Stomach (tissue), 9 donors: ENCODE results near the gene MTR. TPM values are rescaled to one million over a fixed set of nuclear protein-coding genes. Genes with fewer than 3 reads are reported as not detected.

Experiments used
- DNase-seq, 2 donors: peaks; one replicate each; pipeline versions ENCODE4 v3.0.0 to v3.0.0-alpha.2; 2013 to 2019
- H3K27ac ChIP-seq, 5 donors: fragments of 200-600 bp in 4 of 5; sonication (generic) in 4 of 5; one replicate each; pipeline ENCODE4 v1.5.1; 2013 to 2019; ENCODE audit warnings: mild to moderate bottlenecking in 1 of 5, moderate library complexity in 1 of 5
- H3K27me3 ChIP-seq, 3 donors: fragments of 200-600 bp; sonication (generic); one replicate each; pipeline ENCODE4 v1.5.1; 2017 to 2019; ENCODE audit warnings: mixed run types in 1 of 3
- H3K36me3 ChIP-seq, 4 donors: fragments of 200-600 bp; sonication (generic); 1 replicate in 3 of 4; 2 replicates in 1 of 4; pipeline ENCODE4 v1.5.1; 2016 to 2019
- H3K4me1 ChIP-seq, 4 donors: fragments of 200-600 bp; sonication (generic); one replicate each; pipeline ENCODE4 v1.5.1; 2016 to 2019
- H3K4me3 ChIP-seq, 4 donors: fragments of 200-600 bp; sonication (generic) in 3 of 4; one replicate each; pipeline ENCODE4 v1.5.1; 2016 to 2019; ENCODE audit warnings: mild to moderate bottlenecking in 1 of 4
- H3K9me3 ChIP-seq, 4 donors: fragments of 200-600 bp; sonication (generic); one replicate each; pipeline ENCODE4 v1.5.1; 2016 to 2019
- EP300 ChIP-seq: sonication (generic); formaldehyde crosslinking; IDR thresholded peaks from one replicate; pipeline ENCODE4 v1.6.1; 2017; ENCODE audit warnings: antibody characterized with exemption
- POLR2A ChIP-seq, 4 donors: fragments of 450-650 bp; IDR thresholded peaks; one replicate each; pipeline ENCODE4 v1.6.1; 2016; ENCODE audit warnings: antibody characterized with exemption in 4 of 4, control low read depth in 2 of 4, mild to moderate bottlenecking in 1 of 4, moderate library complexity in 1 of 4
- POLR2AphosphoS5 ChIP-seq, 3 donors: sonication (generic); formaldehyde crosslinking; IDR thresholded peaks; one replicate each; pipeline ENCODE4 v1.6.1; 2016; ENCODE audit warnings: antibody characterized with exemption in 3 of 3
- WGBS, 5 donors: extraction: QIAGEN DNeasy Blood & Tissue Kit in 3 of 5; methylation state at CpG; one replicate each; pipeline versions ENCODE4 v1.1.5 to v1.1.7; 2013 to 2018; 5-methylcytosine and 5-hydroxymethylcytosine counted together
- intact Hi-C: fragments of 100-400 bp; cut with DNase I; formaldehyde crosslinking; loops from one replicate; pipeline ENCODE4 v1.15.1; 2023; ENCODE audit warnings: low total_unique reads
- polyA plus RNA-seq, 3 donors: library from polyadenylated mRNA; stranded (reverse); fragments of 200-250 nt; gene quantifications; one replicate each; pipeline ENCODE4 v1.2.3, GENCODE V29; 2013
- total RNA-seq, 5 donors: library from RNA; depleted of rRNA; stranded (reverse); fragments of >200 nt; gene quantifications; one replicate each; pipeline versions ENCODE4 v1.1.0 to v1.2.3, GENCODE V29; 2014 to 2016
- TF ChIP-seq, protein P1 (sequence below), 7 experiments: fragments of 450-650 bp in 4 of 7; fragments of 200-600 bp in 3 of 7; sonication (generic) in 3 of 7; IDR thresholded peaks; one replicate each; pipeline ENCODE4 v1.5.1; 2016 to 2019; ENCODE audit warnings: antibody characterized with exemption in 7 of 7, control low read depth in 2 of 7, mild to moderate bottlenecking in 1 of 7
- donor health status: healthy with polysubstance abuse.
- donor health status: Bipolar disorder and iron deficiency.
- donor health status: healthy.

The MTR gene
- total and polyA plus RNA-seq, 8 donors, result 3.1 to 57.3 (median 23.6) TPM

DNA sequence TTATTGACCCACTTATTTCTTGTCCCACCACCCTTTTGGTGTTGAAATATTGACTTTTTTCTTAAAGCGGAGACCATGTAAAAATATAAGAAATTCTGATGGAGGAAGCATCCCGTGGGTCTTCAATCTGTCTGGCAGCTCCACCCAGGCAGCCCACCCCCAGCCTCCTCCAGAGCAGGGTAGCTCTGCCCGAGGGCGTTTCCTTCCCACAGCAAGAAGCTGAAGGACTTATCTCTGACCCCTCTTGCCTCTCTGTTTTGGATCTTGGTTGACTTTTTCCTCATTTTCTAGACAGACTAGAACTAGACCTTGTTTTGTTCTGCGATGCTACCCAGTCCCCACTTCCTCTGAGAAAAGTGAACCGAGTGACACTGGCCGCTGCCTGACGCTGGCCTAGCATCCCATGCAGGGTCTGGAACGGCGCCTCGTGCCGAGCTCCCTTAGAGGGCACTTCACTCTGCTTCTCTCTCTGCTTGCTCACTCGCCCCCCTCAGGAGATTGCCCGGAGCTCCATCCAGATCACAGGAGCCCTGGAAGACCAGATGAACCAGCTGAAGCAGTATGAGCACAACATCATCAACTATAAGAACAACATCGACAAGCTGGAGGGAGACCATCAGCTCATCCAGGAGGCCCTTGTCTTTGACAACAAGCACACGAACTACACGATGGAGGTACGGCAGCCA is 40.4 kb upstream of the MTR start:
- Histone ChIP-seq H3K4me3 (no peak overlapping the region), H3K9me3 (no peaks in the 10 kb centered on the region), H3K27me3 (no peaks in the 10 kb centered on the region), H3K4me1 (peaks cover 0 to 13% (median 0%) of the 10 kb centered on the region in 4 donors), H3K27ac (no peak overlapping the region), H3K36me3 (peaks cover 0 to 13% (median 5%) of the 10 kb centered on the region in 4 donors)
- no peak for TF ChIP-seq EP300
- no peak for TF ChIP-seq POLR2AphosphoS5 (IDR thresholded peaks at IDR 0.05)
- TF ChIP-seq, protein P1, sequence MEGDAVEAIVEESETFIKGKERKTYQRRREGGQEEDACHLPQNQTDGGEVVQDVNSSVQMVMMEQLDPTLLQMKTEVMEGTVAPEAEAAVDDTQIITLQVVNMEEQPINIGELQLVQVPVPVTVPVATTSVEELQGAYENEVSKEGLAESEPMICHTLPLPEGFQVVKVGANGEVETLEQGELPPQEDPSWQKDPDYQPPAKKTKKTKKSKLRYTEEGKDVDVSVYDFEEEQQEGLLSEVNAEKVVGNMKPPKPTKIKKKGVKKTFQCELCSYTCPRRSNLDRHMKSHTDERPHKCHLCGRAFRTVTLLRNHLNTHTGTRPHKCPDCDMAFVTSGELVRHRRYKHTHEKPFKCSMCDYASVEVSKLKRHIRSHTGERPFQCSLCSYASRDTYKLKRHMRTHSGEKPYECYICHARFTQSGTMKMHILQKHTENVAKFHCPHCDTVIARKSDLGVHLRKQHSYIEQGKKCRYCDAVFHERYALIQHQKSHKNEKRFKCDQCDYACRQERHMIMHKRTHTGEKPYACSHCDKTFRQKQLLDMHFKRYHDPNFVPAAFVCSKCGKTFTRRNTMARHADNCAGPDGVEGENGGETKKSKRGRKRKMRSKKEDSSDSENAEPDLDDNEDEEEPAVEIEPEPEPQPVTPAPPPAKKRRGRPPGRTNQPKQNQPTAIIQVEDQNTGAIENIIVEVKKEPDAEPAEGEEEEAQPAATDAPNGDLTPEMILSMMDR (IDR thresholded peaks at IDR 0.05), result no peak
- TF ChIP-seq POLR2A (IDR thresholded peaks at IDR 0.05), result no peak
- no peak for DNase-seq
- intact Hi-C loops, result loop anchor here (10.0 kb wide), 1 partner anchor 810 kb away; no protein-coding TSS in a partner anchor
- WGBS, 5 donors, result 84 to 90% (median 87%) methylated on average over 18 of the region's 18 CpGs

DNA sequence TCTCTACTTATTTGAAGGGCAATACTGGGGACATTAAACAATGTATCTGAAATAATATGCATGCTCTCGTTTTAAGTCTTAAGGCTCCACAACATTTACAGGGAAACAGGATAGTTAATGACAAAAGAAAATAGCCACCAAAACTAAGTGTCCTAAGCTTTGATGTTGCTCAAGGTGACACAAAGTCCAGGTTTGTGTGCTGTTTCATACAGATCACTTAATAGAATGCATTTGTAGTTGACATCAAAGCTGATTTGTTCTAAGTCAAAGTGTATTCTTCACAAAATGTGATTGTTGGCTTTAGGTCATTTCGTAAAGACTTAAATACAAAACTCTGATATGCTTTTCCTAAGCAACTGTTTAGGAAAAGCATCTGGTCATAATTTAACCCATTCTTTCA is 37.5 kb upstream of the MTR start:
- no peak for DNase-seq
- Histone ChIP-seq H3K4me3 (no peak overlapping the region), H3K36me3 (peaks cover 0 to 10% (median 5%) of the 10 kb centered on the region in 4 donors), H3K27ac (no peak overlapping the region), H3K27me3 (no peaks in the 10 kb centered on the region), H3K9me3 (no peaks in the 10 kb centered on the region), H3K4me1 (peaks cover 0 to 13% (median 0%) of the 10 kb centered on the region in 4 donors)
- intact Hi-C loops, result loop anchor here (10.0 kb wide), 1 partner anchor 807 kb away; no protein-coding TSS in a partner anchor
- no peak for TF ChIP-seq POLR2AphosphoS5 (IDR thresholded peaks at IDR 0.05)
- TF ChIP-seq POLR2A (IDR thresholded peaks at IDR 0.05), result no peak
- 75 to 88% (median 82%) methylated on average over 2 of the region's 2 CpGs for WGBS, 5 donors

DNA sequence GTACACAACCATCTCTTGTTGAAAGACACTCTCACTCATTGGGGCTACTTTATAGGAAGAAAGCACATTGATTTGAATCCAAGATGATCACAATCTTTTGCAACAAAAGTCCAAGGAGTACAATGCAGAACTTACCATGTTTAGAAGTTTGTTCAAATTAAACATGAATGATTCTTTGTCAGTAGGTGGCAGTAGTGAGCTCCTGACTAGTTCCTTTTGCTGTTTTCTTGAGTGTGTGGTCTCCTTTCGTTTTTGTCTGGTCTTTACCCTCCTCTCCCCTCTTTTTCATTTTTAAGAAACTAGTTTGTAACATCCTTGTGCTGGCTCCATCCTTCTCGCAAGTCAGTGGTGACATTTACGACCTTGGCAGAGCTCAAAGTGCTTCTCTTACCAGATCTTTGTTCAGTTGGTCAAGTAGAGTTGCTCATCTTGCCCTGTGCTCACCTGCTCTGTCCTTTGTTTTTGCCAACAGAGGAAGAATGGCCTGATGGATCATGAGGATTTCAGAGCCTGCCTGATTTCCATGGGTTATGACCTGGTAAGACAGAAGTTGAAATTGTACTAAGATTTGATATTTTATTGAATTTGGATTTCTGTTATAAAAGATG is 35.7 kb upstream of the MTR start:
- Histone ChIP-seq H3K4me3 (no peak overlapping the region), H3K9me3 (no peaks in the 10 kb centered on the region), H3K36me3 (peaks cover 0 to 18% (median 5%) of the 10 kb centered on the region in 4 donors), H3K27ac (no peak overlapping the region), H3K27me3 (no peaks in the 10 kb centered on the region), H3K4me1 (peaks cover 0 to under 1% (median 0%) of the 10 kb centered on the region in 4 donors)
- intact Hi-C loops, result loop anchor here (10.0 kb wide), 1 partner anchor 805 kb away; no protein-coding TSS in a partner anchor
- no peak for TF ChIP-seq POLR2AphosphoS5 (IDR thresholded peaks at IDR 0.05)
- TF ChIP-seq, protein P1 (IDR thresholded peaks at IDR 0.05), result peak in 4 of 7 experiments; percentile 39 to 62 (median 49)
- peak in 1 of 2 donors; percentile 65 for DNase-seq
- WGBS, 5 donors, result 32 to 46% (median 40%) methylated on average over 3 of the region's 3 CpGs

DNA sequence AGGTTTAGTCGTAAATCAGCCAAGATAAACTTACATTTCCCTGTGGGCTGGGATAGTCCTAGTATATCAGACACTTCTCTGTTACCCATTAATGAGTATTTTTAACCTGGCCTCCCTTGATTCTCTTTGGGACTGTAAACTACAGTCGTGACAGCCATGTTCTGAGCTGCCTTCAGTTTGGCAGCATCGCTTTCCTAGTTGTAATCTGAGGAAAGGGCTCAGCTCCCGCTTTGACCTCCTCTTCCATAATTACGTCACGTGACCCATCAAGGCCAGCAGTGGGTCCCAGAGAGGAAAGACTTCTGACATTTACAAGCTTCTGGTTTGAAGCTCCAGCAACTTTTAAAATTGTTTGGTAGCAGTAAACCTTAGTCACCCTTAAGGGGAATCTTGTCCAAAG is 34.6 kb upstream of the MTR start:
- H3K27ac ChIP-seq, result no peak overlapping the region
- no peaks in the 10 kb centered on the region for H3K27me3 ChIP-seq
- H3K9me3 ChIP-seq, result no peaks in the 10 kb centered on the region
- intact Hi-C loops, result no loop called here
- no peak overlapping the region for H3K4me3 ChIP-seq
- H3K36me3 ChIP-seq, result peaks cover 0 to 18% (median 0%) of the 10 kb centered on the region in 4 donors
- no peak for DNase-seq
- TF ChIP-seq POLR2AphosphoS5 (IDR thresholded peaks at IDR 0.05) (no peak), POLR2A (IDR thresholded peaks at IDR 0.05) (no peak), EP300 (no peak)
- TF ChIP-seq, protein P1 (IDR thresholded peaks at IDR 0.05), result no peak
- no peaks in the 10 kb centered on the region for H3K4me1 ChIP-seq
- 80 to 88% (median 80%) methylated on average over 6 of the region's 6 CpGs for whole genome bisulfite sequencing, 5 donors
